ENCODE data around the gene TRIO. TPM values are rescaled to one million over a fixed set of nuclear protein-coding genes. Genes with fewer than 3 reads are reported as not detected.

Gene TRIO
- total RNA-seq, 1 donor from 2014 or later: 148 TPM

DNA sequence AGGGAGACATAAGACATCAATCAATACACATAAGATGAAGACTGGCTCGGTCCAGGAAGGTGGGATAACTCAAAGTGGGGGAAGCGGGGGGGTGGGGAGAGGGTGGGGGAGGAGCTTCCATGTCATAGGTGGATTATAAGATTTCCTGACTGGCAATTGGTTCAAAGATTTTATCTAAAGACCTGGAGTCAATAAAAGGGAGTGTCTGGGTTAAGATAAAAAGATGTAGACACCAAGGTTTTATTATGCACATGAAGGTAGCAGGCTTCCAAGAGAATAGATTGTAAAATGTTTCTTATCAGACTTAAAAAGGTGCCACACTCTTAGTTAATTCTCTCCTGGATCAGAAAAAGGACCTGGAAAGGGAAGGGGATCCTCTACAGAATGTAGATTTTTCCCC is 412.9 kb downstream of the TRIO start:
- Histone ChIP-seq H3K4me1 (no peaks in the 10 kb centered on the region), H3K27ac (no peak overlapping the region), H3K9me3 (no peaks in the 10 kb centered on the region), H3K36me3 (no peaks in the 10 kb centered on the region), H3K4me3 (no peak overlapping the region), H3K27me3 (no peaks in the 10 kb centered on the region)
- ATAC-seq (no peak), DNase-seq (no peak)
- TF ChIP-seq, protein P1, sequence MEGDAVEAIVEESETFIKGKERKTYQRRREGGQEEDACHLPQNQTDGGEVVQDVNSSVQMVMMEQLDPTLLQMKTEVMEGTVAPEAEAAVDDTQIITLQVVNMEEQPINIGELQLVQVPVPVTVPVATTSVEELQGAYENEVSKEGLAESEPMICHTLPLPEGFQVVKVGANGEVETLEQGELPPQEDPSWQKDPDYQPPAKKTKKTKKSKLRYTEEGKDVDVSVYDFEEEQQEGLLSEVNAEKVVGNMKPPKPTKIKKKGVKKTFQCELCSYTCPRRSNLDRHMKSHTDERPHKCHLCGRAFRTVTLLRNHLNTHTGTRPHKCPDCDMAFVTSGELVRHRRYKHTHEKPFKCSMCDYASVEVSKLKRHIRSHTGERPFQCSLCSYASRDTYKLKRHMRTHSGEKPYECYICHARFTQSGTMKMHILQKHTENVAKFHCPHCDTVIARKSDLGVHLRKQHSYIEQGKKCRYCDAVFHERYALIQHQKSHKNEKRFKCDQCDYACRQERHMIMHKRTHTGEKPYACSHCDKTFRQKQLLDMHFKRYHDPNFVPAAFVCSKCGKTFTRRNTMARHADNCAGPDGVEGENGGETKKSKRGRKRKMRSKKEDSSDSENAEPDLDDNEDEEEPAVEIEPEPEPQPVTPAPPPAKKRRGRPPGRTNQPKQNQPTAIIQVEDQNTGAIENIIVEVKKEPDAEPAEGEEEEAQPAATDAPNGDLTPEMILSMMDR (IDR thresholded peaks at IDR 0.05): no peak
- intact Hi-C loops (cut with DNase I): no loop called here

DNA sequence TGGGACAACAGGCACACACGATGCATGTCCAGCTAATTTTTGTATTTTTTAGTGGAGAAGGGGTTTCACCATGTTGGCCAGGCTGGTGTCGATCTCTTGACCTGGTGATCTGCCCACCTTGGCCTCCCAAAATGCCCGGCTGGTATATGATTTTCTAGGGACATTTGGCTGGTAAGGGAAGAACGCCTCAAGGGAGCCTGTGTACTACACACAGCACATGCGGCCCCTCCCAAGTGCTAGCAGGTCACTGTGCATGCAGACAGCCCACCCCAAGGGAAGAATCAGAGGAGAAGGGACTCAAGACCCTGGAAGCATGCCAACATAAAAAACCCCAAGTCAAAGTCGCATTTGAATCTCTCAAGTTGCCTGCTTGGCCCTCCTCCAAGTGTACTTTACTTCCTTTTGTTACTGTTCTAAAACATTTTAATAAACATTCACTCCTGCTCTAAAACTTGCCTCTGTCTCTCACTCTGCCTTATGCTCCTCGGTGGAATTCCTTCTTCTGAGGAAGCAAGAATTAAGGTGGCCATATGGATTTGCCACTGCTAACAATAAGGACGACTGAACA is 414.1 kb downstream of the TRIO start:
- H3K27ac ChIP-seq: no peak overlapping the region
- intact Hi-C loops (cut with DNase I): no loop called here
- no peaks in the 10 kb centered on the region for H3K9me3 ChIP-seq
- TF ChIP-seq, protein P1 (IDR thresholded peaks at IDR 0.05): no peak
- H3K4me3 ChIP-seq: no peak overlapping the region
- DNase-seq: no peak
- no peak for ATAC-seq
- H3K36me3 ChIP-seq: no peaks in the 10 kb centered on the region
- H3K4me1 ChIP-seq: no peaks in the 10 kb centered on the region
- no peaks in the 10 kb centered on the region for H3K27me3 ChIP-seq

DNA sequence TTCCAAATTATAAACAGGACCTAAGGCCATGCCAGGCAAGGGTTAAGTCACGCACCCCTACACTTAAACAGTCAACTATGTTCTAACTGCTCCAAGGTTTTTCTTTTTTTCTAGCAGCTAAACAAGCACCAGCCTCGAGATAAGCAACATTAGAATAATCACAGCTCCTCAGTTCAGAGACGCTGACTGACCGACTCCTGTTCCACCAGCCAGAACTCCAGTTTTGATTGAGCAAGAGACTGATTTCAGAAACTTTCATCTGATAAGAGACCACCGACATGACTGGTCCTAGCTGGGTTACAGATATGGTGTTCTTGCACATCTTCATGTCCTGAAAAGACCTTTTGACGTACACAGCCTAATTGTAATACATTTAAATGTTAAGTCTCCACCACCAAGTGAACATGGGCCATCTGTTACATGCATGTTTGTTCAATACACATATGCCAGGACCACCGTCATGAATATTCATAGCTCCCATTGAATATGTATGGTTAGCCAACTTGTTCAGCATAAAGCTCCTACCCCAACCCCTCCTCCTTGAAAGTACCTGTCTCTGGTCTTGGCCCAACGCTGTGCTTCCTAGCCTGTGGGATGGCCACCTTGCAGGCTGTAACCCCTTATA is 414.8 kb downstream of the TRIO start:
- Histone ChIP-seq H3K36me3 (no peaks in the 10 kb centered on the region), H3K9me3 (no peaks in the 10 kb centered on the region), H3K27me3 (no peaks in the 10 kb centered on the region), H3K4me3 (no peak overlapping the region), H3K27ac (no peak overlapping the region), H3K4me1 (no peaks in the 10 kb centered on the region)
- no peak for DNase-seq
- ATAC-seq: peak; percentile 36
- intact Hi-C loops (cut with DNase I): no loop called here
- TF ChIP-seq, protein P1 (IDR thresholded peaks at IDR 0.05): no peak

Other genes starting within 250 kb of the TRIO start
- gene DNAH5, start 198.7 kb upstream of the TRIO start, total RNA-seq: 4.6 TPM

Measured in upper lobe of right lung (tissue), 1 donor.